Esophagus squamous epithelium (tissue), 4 donors: ENCODE results near the gene SFTPA2.

Experiments used
- POLR2A ChIP-seq, 4 donors: fragments of 450-650 bp; IDR thresholded peaks; one replicate each; pipeline ENCODE4 v1.6.1; 2017; ENCODE audit warnings: antibody characterized with exemption in 4 of 4, mild to moderate bottlenecking in 4 of 4, moderate library complexity in 3 of 4
- TF ChIP-seq, protein P1 (sequence below), 6 experiments: fragments of 450-650 bp in 4 of 6; fragments of 200-600 bp in 2 of 6; sonication (generic) in 2 of 6; IDR thresholded peaks; one replicate each; pipeline ENCODE4 v1.5.1; 2016 to 2019; ENCODE audit warnings: antibody characterized with exemption in 6 of 6, mild to moderate bottlenecking in 4 of 6, moderate library complexity in 4 of 6

DNA sequence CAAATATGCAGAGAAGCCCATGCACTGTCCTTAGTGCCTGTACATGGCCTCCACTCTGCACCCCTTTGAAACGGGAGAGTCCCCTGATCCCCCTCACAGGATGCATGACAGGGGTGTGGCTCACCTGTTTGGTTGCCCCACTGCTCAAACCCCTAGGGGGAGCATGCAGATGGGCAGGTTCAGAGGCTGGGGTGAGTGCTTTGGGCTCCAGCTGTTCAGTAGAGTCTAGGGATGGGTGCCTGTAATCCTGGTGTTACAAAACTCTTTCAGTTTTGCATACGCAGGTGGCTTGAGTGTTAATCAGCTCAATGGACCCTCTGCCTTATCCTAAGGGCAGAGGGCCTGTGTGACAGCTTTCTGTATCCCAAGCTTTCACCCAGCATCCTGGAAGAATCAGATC, 42.7 kb upstream of the SFTPA2 start:
- TF ChIP-seq, protein P1, sequence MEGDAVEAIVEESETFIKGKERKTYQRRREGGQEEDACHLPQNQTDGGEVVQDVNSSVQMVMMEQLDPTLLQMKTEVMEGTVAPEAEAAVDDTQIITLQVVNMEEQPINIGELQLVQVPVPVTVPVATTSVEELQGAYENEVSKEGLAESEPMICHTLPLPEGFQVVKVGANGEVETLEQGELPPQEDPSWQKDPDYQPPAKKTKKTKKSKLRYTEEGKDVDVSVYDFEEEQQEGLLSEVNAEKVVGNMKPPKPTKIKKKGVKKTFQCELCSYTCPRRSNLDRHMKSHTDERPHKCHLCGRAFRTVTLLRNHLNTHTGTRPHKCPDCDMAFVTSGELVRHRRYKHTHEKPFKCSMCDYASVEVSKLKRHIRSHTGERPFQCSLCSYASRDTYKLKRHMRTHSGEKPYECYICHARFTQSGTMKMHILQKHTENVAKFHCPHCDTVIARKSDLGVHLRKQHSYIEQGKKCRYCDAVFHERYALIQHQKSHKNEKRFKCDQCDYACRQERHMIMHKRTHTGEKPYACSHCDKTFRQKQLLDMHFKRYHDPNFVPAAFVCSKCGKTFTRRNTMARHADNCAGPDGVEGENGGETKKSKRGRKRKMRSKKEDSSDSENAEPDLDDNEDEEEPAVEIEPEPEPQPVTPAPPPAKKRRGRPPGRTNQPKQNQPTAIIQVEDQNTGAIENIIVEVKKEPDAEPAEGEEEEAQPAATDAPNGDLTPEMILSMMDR (IDR thresholded peaks at IDR 0.05): no peak
- TF ChIP-seq POLR2A (IDR thresholded peaks at IDR 0.05): no peak
